T-helper 2 cell treated with Interferon-gamma antibody and Interleukin-4, amounts not matched to agents 100 ng/mL and 5 ng/mL, for 36 hours (primary cell): Measurements from ENCODE around the gene TRIM8. TPM values are rescaled to one million over a fixed set of nuclear protein-coding genes. Genes with fewer than 3 reads are reported as not detected.
"Not testable (repeated sequence)": the region's sequence is repeated elsewhere in the genome, so short reads cannot be mapped to it uniquely, and the experiment has no call there.

Experiments used
- intact Hi-C: fragments of 100-400 bp; cut with micrococcal nuclease; formaldehyde crosslinking; loops from one replicate; pipeline ENCODE4 v1.15.1; 2023
- total RNA-seq: library from RNA; stranded (reverse); gene quantifications from 2 replicates; pipeline ENCODE4 v1.2.3, GENCODE V29; 2022

Gene TRIM8
- total RNA-seq, 1 donor from 2014 or later = 53.7 TPM

DNA sequence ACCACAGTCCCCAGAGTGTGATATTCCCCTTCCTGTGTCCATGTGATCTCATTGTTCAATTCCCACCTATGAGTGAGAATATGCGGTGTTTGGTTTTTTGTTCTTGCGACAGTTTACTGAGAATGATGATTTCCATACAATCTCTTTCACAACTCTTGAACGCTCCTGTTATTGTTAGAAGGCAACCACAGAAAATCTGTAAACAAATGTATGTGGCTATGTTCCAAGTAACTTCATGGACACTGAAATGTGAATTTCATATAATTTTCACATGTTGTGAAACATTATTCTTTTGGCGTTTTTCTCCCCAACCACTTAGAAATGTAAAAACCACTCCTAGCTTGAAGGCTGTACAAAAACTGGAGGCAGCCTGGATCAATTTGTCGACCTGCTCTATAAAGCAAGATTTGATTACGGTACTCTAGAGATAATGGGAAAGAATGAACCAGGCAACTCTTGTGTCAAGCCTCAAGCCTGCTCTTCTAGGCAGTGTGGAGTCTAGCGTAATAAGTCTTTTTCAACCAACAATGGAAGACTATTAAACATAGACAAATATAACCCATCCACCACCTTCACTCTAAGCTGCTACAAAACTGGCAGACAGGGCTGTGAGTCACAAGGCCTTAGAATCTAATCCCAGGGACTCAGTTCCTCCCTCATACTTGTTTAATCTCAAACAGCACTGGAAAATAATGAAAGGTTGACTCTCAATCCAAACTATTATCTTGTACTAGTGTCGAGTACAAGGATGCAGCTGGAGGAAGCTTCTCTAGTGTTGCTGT lies 47.2 kb downstream of the TRIM8 start:
- intact Hi-C loops = no loop called here

DNA sequence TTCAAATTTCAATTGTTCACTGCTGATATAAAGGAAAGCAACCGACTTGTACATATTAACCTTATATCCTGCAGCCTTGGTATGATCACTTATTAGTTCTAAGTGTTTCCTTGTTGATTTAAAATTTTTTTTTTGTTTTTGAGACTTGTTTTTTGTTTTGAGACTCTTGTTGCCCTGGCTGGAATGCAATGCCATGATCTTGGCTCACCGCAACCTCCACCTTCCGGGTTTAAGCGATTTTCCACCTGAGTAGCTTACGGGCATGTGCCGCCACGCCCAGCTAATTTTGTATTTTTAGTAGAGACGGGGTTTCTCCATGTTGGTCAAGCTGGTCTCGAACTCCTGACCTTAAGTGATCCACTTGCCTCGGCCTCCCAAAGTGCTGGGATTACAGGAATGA lies 51.1 kb downstream of the TRIM8 start:
- intact Hi-C loops = not testable (repeated sequence)

DNA sequence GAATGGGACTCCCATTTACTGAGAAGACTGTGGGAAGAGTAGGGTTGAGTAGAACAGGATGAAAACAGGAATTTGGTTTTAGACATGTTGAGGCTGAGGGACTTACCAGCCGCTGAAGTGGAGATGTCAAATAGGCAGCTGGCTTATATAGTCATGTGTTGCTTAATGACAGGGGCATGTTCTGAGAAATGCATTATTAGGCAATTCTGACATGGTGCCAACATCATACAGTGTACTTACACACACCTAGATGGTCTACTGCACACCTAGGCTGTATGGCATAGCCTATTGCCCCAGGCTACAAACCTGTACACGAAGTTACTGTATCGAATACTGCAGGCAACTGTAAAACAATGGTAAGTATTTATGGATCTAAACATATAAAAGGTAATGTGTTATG lies 52.5 kb downstream of the TRIM8 start:
- intact Hi-C loops = no loop called here

DNA sequence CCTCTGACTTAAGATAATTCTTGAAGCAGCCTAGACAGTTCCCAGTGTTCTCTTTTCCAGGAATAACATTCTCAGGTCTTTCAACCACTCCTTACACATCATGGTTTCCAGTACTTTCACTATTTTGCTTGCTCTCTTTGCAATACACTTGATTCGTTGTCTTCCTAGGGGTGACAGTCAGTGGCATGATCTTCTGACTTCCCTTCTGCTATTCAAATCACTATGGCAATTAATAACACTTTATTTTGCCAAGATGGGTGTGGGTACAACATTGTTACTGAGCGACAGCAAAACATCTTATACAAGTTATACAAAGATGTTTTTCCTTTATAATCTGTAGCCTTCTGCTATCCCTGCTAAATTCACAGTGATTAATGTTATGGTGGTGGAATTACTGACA lies 54.6 kb downstream of the TRIM8 start:
- intact Hi-C loops = no loop called here

DNA sequence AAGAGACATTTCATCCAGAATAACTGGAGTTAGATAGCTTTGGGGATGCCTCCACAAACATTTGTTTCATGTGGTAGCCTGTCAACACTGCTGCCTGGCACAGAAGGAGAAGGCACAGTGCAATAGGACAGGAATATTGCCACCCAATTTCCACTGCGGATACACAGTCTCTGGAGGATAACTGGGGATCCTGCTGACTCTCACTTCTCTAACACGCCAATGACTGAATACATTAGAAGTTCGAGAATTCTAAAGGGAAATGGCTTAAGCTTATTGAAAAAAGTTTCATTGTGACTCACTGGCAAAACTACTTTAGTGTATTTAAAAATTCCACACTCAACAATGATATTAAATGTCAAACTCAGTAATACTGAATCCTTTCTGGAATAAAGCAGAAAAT lies 57.0 kb downstream of the TRIM8 start:
- intact Hi-C loops = no loop called here

DNA sequence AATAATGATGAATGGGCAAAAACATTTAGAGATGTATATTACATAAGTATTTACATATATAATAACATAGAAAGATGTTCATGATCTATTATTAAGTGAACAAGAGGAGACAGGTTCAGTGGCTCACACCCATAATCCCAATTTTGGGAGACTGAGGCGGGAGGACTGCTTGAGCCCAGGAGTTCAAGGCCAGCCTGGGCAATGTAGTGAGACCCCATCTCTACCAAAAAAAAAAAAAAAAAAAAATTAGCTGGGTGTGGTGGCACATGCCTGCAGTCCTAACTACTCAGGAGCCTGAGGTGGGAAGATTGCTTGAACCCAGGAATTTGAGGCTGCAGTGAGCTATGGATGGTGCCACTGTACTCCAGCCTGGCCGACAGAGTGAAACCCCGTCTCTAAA lies 57.5 kb downstream of the TRIM8 start:
- intact Hi-C loops = no loop called here

DNA sequence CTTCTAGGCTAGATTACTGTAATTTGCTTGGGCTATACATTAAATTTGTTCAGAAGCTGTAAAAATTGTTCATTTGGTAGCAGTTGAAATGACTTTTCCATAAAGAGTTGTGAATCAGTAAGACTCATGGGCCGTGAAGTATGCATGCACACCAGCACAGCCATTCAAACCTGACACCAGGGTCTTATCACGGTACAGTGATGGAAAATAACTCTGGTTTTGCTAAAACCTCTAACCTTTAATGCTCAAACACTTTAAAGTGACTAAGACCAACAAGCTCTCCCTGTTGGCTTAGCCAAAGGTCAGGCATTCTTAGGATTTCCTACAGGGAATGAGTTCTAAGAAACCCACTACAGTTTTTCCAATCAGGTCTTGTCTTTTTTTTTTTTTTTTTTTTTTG lies 58.5 kb downstream of the TRIM8 start:
- intact Hi-C loops = no loop called here

DNA sequence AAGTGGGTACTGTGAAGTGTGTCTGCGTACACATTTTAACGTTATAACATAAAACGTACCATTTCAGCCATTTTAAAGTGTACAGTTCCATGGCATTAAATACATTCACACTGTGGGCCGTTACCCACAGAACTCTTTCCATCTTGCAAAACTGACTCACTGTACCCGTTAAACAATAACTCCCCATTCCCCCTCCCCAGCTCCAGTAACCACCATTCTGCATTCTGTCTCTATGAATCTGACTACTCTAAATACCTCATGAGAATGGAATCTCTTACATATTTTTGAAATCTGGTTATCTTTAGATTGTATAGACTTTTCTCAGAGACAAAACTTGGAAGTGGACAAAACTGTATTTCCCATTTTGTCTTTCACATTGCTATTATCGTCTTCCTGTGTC lies 60.6 kb downstream of the TRIM8 start:
- intact Hi-C loops = no loop called here

DNA sequence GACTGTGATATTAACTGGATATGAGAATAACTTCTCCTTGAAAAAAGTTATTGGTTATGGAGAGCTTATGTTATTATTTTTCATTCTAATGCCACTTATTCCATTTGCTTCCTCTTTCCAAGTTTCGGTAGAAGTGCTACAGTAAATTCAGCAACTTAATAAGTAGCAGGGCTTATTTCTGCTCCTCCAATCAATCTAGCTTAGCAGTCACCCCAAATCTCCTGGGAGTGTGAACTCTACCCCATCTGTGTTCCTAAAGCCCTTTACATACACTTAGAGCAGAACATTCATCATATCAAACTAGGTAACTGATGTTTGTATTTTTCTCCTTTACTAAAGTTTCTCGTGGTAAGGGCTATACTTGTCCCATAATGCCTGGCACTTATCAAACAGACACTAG lies 61.3 kb downstream of the TRIM8 start:
- intact Hi-C loops = no loop called here

Other genes starting within 250 kb of the TRIM8 start
- gene NFKB2, start 248.8 kb upstream of the TRIM8 start, total RNA-seq = 111 and 112 TPM in 2 replicates
- gene PSD, start 225.7 kb upstream of the TRIM8 start, total RNA-seq = 1.4 and 1.6 TPM in 2 replicates
- gene FBXL15, start 223.6 kb upstream of the TRIM8 start, total RNA-seq = 9.7 and 10.1 TPM in 2 replicates
- gene CUEDC2, start 211.9 kb upstream of the TRIM8 start, total RNA-seq = 61.5 and 61.8 TPM in 2 replicates
- gene C10orf95, start 192.9 kb upstream of the TRIM8 start, total RNA-seq = 0.18 and 0.30 TPM in 2 replicates
- 77.1 and 78.7 TPM in 2 replicates for gene ACTR1A, start 141.8 kb upstream of the TRIM8 start, total RNA-seq
- gene SUFU, start 140.5 kb upstream of the TRIM8 start, total RNA-seq = 13.8 and 14.2 TPM in 2 replicates
- gene ARL3, start 69.9 kb downstream of the TRIM8 start, total RNA-seq = 4.7 TPM in 2 replicates
- 28.6 and 30.9 TPM in 2 replicates for gene SFXN2, start 70.2 kb downstream of the TRIM8 start, total RNA-seq
- gene WBP1L, start 99.5 kb downstream of the TRIM8 start, total RNA-seq = 26.6 and 27.7 TPM in 2 replicates
- not detected in 2 replicates for gene CYP17A1, start 192.9 kb downstream of the TRIM8 start, total RNA-seq
- 11.8 and 11.9 TPM in 2 replicates for gene BORCS7, start 209.8 kb downstream of the TRIM8 start, total RNA-seq
- 0.36 TPM in 1 of 2 replicates, not detected in the other for gene AS3MT, start 225.0 kb downstream of the TRIM8 start, total RNA-seq